Measurements from ENCODE around the gene DIS3L. TPM values are rescaled to one million over a fixed set of nuclear protein-coding genes. Genes with fewer than 3 reads are reported as not detected.

DIS3L gene
- total and polyA plus RNA-seq, 2 of the 13 experiments (the other 11 are each of a cell fraction or from before 2014, with no cell fraction given) = 21.0 to 50.5 TPM

DNA sequence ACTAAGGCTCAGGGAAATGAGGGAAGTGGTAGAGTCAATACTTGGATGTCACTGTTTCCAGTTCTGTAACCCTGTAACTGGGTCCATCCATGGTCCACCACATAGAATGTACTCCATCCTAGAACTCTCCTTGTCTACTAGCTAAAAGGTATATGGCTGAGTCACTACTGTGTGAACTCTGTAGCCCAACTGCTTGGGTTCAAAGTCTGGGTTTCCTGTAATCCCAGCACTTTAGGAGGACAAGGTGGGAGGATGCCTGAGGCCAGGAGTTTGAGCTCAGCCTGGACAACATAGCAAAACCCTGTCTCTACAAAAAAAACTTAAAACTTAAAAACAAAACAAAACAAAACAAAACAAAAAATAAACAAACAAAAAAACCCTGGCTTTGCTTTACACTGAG is 5.3 kb upstream of the DIS3L start (continued):
- TF ChIP-seq PAXIP1 (CRISPR knock-in tag; conservative IDR thresholded peaks at IDR 0.05) (peak; percentile 47), NFYC (CRISPR knock-in tag; IDR thresholded peaks at IDR 0.05) (no peak), CENPT (CRISPR knock-in tag; IDR thresholded peaks at IDR 0.05; ENCODE audit: low read depth) (no peak), ZFP1 (CRISPR knock-in tag; IDR thresholded peaks at IDR 0.05) (no peak), HES4 (CRISPR knock-in tag; IDR thresholded peaks at IDR 0.05; ENCODE audit: borderline replicate concordance) (no peak), ZNF232 (CRISPR knock-in tag; IDR thresholded peaks at IDR 0.05; ENCODE audit: borderline replicate concordance) (no peak), GZF1 (CRISPR knock-in tag; IDR thresholded peaks at IDR 0.05) (no peak), CCDC6 (CRISPR knock-in tag; IDR thresholded peaks at IDR 0.05) (no peak), ZNF576 (CRISPR knock-in tag; IDR thresholded peaks at IDR 0.05) (no peak), CEBPG (CRISPR knock-in tag; IDR thresholded peaks at IDR 0.05) (no peak), NR3C1 (CRISPR knock-in tag; IDR thresholded peaks at IDR 0.05) (no peak), JUND (CRISPR knock-in tag; IDR thresholded peaks at IDR 0.05) (no peak), SRF (IDR thresholded peaks at IDR 0.05; ENCODE audit: low read depth, low read length) (no peak), ZNF275 (CRISPR knock-in tag; IDR thresholded peaks at IDR 0.05; ENCODE audit: borderline replicate concordance) (no peak), CBX5 (CRISPR knock-in tag; IDR thresholded peaks at IDR 0.05; ENCODE audit: borderline replicate concordance) (no peak), NR2F1 (CRISPR knock-in tag; IDR thresholded peaks at IDR 0.05) (no peak), ARID2 (CRISPR knock-in tag; IDR thresholded peaks at IDR 0.05; ENCODE audit: borderline replicate concordance) (no peak), SOX13 (IDR thresholded peaks at IDR 0.05) (no peak), SOX13 (CRISPR knock-in tag; conservative IDR thresholded peaks at IDR 0.05 in 1 of 2, IDR thresholded peaks at IDR 0.05 in 1 of 2) (no peak), MEIS2 (CRISPR knock-in tag; IDR thresholded peaks at IDR 0.05) (no peak), THRA (CRISPR knock-in tag; IDR thresholded peaks at IDR 0.05; ENCODE audit: borderline replicate concordance) (no peak)
- TF ChIP-seq, protein P1, sequence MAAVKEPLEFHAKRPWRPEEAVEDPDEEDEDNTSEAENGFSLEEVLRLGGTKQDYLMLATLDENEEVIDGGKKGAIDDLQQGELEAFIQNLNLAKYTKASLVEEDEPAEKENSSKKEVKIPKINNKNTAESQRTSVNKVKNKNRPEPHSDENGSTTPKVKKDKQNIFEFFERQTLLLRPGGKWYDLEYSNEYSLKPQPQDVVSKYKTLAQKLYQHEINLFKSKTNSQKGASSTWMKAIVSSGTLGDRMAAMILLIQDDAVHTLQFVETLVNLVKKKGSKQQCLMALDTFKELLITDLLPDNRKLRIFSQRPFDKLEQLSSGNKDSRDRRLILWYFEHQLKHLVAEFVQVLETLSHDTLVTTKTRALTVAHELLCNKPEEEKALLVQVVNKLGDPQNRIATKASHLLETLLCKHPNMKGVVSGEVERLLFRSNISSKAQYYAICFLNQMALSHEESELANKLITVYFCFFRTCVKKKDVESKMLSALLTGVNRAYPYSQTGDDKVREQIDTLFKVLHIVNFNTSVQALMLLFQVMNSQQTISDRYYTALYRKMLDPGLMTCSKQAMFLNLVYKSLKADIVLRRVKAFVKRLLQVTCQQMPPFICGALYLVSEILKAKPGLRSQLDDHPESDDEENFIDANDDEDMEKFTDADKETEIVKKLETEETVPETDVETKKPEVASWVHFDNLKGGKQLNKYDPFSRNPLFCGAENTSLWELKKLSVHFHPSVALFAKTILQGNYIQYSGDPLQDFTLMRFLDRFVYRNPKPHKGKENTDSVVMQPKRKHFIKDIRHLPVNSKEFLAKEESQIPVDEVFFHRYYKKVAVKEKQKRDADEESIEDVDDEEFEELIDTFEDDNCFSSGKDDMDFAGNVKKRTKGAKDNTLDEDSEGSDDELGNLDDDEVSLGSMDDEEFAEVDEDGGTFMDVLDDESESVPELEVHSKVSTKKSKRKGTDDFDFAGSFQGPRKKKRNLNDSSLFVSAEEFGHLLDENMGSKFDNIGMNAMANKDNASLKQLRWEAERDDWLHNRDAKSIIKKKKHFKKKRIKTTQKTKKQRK (IDR thresholded peaks at IDR 0.05; ENCODE audit: low read length) = no peak

All from HepG2 (cell line).